IMR-90 (cell line): ENCODE data around the gene UNC93B1.
"Not testable (repeated sequence)": the region's sequence is repeated elsewhere in the genome, so short reads cannot be mapped to it uniquely, and the experiment has no call there.

Experiments used
- CEBPB ChIP-seq: IDR thresholded peaks from 2 replicates; pipeline ENCODE4 v1.6.1; 2012; ENCODE audit warnings: low read depth, low read length, improper control_type of control experiment
- POLR2A ChIP-seq: IDR thresholded peaks from 2 replicates; pipeline ENCODE4 v1.6.1; 2012; ENCODE audit warnings: mild to moderate bottlenecking, low read depth, low read length
- RCOR1 ChIP-seq: IDR thresholded peaks from 2 replicates; pipeline ENCODE4 v1.6.1; 2012; ENCODE audit warnings: mild to moderate bottlenecking, low read length, improper control_type of control experiment; ENCODE audit not compliant: insufficient replicate concordance
- RFX5 ChIP-seq: IDR thresholded peaks from 2 replicates; pipeline ENCODE4 v1.8.0; 2012; ENCODE audit warnings: low read depth, mild to moderate bottlenecking, low read length, moderate library complexity
- TF ChIP-seq, protein P1 (sequence below): conservative IDR thresholded peaks from 2 replicates; pipeline ENCODE4 v1.5.1; 2012; ENCODE audit warnings: mild to moderate bottlenecking, low read depth, low read length, improper control_type of control experiment

DNA sequence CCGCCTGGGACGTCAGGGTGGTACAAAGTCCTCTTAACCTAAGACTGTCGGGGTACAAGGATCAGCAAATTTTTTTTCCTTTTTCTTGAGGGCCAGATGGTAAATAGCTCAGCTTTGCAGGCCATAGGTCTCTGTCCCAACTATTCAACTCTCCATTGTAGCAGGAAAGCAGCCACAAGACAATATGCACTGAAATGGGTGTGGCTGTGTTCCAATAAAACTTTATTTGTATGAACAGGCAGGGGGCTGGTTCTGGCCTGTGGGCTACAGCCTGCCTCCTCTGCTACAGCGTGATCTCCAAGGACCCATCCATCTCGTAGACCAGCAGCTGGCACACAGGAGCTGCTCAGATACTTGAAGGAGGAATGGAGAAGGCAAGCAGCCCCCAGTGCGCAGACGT, 56.1 kb downstream of the UNC93B1 start:
- not testable (repeated sequence) for TF ChIP-seq POLR2A, CEBPB, RCOR1, RFX5
- TF ChIP-seq, protein P1, sequence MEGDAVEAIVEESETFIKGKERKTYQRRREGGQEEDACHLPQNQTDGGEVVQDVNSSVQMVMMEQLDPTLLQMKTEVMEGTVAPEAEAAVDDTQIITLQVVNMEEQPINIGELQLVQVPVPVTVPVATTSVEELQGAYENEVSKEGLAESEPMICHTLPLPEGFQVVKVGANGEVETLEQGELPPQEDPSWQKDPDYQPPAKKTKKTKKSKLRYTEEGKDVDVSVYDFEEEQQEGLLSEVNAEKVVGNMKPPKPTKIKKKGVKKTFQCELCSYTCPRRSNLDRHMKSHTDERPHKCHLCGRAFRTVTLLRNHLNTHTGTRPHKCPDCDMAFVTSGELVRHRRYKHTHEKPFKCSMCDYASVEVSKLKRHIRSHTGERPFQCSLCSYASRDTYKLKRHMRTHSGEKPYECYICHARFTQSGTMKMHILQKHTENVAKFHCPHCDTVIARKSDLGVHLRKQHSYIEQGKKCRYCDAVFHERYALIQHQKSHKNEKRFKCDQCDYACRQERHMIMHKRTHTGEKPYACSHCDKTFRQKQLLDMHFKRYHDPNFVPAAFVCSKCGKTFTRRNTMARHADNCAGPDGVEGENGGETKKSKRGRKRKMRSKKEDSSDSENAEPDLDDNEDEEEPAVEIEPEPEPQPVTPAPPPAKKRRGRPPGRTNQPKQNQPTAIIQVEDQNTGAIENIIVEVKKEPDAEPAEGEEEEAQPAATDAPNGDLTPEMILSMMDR = not testable (repeated sequence)
